D721Med (cell line): ENCODE results near the gene THSD4.

Experiments used
- DNase-seq: peaks from one replicate; pipeline ENCODE4 v3.0.0; 2011; ENCODE audit warnings: low spot score; ENCODE audit not compliant: insufficient read length
- FAIRE-seq: peaks from 2 replicates; lab custom pipeline; 2011; peaks lifted over from hg19 to GRCh38; lab: Jason Lieb, UNC
- CTCF ChIP-seq: IDR thresholded peaks from 2 replicates; pipeline ENCODE4 v1.5.1; 2012; ENCODE audit warnings: mild to moderate bottlenecking, control low read depth; ENCODE audit not compliant: insufficient read depth; ENCODE audit errors: missing control alignments

The THSD4 gene

GRCh38 chr15:71826196-71826595 is 710.9 kb downstream of the THSD4 start:
- FAIRE-seq: no peak
- TF ChIP-seq CTCF: no peak
- no peak for DNase-seq

GRCh38 chr15:71830981-71831380 is 715.7 kb downstream of the THSD4 start:
- FAIRE-seq: no peak
- no peak for TF ChIP-seq CTCF
- DNase-seq: no peak
